Neural crest cell (in vitro differentiated cells): Measurements from ENCODE around the gene KIAA1755. TPM values are rescaled to one million over a fixed set of nuclear protein-coding genes. Genes with fewer than 3 reads are reported as not detected.

ENCODE experiments used
- DNase-seq: peaks from one replicate; pipeline ENCODE4 v3.0.0; 2021; ENCODE audit warnings: low read depth, mixed read lengths, low spot score
- H3K27ac Mint-ChIP-seq: one replicate; pipeline ENCODE4 v1.8.0; 2021; ENCODE audit warnings: mild to moderate bottlenecking, mixed read lengths; ENCODE audit not compliant: unreplicated experiment
- H3K27me3 Mint-ChIP-seq: 2 replicates; pipeline ENCODE4 v1.8.0; 2021; ENCODE audit warnings: low read depth, mild to moderate bottlenecking, mixed read lengths
- H3K36me3 Mint-ChIP-seq: 2 replicates; pipeline ENCODE4 v1.8.0; 2021; ENCODE audit warnings: low read depth, mild to moderate bottlenecking, mixed read lengths
- H3K4me1 Mint-ChIP-seq: 2 replicates; pipeline ENCODE4 v1.8.0; 2021; ENCODE audit warnings: mixed read lengths
- H3K4me3 Mint-ChIP-seq: one replicate; pipeline ENCODE4 v1.8.0; 2021; ENCODE audit warnings: mild to moderate bottlenecking, mixed read lengths
- H3K9me3 Mint-ChIP-seq: 2 replicates; pipeline ENCODE4 v1.8.0; 2021; ENCODE audit warnings: mixed read lengths
- CTCF ChIP-seq: fragments of 200-600 bp; sonication (generic); conservative IDR thresholded peaks from 2 replicates; pipeline ENCODE4 v1.5.0; 2021; ENCODE audit warnings: antibody characterized with exemption, mild to moderate bottlenecking
- long read RNA-seq: library from polyadenylated mRNA; unstranded; transcript quantifications from one replicate; pipeline ENCODE4 v2.0.0, GENCODE V29; 2020
- total RNA-seq: library from RNA; stranded (reverse); gene quantifications from 2 replicates; pipeline ENCODE4 v1.2.1, GENCODE V29; 2021

The KIAA1755 gene, protein sequence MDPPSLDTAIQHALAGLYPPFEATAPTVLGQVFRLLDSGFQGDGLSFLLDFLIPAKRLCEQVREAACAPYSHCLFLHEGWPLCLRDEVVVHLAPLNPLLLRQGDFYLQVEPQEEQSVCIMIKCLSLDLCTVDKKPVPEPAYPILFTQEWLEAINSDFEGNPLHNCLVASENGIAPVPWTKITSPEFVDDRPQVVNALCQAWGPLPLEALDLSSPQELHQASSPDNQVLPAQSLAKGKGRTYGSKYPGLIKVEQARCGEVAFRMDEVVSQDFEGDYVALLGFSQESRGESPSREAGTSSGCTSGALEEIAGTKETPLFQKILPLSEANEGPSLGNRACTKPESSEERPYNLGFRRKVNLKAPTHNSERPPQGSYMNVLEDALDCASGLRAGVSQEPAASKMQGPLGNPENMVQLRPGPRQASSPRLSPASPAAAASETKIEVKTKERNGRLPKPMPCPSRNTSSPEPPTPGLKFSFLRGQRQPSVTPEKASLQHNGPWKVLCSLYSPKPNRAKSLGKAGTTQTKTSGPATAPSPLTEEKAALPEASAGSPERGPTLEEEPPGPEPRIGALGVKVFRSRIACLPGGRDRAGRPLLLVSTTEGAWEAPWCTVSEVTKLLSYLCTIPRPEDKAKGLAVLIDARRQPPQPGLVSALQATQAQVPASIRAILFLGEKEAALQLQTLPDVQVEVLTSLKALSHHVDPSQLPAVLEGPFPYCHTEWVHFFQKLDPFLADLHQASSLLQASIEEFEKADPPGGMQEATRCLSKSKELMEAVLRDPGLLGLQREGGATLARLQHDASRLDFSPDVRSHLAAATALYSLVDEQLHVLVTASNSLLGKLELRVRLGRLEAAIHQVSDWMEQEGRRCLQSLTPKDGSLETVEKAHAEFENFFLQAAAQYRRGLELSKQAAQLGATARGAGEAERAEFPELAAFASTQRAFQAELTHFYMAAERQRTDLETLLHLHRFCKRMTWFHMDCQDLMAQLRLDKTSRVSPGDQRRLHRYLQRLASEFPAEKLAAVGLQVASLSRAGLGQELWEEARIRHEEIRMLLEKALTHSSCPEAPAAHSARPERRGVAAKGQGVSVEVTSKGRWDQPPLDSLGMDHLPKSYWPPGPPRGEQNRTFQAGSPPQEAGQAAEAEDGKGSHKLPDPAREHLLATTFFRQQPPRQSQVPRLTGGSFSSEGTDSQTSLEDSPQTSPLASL
- total RNA-seq, result 8.6 and 9.5 TPM in 2 replicates
- long read RNA-seq, result 0 reads

DNA sequence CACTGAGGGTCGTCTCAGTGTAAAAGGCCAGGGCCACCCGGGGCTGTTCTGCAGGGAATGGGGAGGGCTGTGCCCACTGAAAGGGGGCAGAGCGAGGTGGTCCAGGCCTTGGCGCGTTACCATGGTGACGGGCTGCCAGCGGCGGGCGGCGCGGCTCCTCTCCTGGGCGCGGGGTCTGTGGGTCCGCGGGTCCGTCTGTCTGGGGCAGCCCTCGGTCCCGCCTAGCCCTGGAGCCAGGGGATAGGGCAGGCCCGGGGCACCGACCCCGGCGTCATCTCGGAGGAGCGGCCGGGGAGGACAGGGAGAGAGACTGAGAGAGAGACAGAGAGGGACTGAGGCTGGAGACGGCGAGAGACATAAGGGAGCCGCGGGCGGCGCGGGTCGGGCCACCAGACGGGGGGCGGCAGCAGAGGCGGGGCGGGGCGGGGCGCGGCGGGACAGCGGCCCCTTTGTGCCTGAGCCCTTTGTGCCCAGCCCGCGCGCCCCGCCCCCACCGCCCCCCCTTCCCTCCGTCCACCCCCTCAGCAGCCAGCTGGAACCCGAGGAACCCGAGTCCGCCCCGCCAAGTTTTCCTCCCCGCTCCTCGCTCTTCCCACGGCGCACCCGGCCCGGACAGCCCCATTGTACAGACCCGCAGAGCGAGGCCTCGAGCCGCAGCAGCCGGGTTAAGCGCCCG, at the start of gene KIAA1755:
Gene KIAA1755 (minus strand): TSS at position 358 of the 676 bp plus-strand sequence. CDS start 235 bp downstream, at position 123.
- peaks cover 49% of the 10 kb centered on the region for H3K4me1 Mint-ChIP-seq
- H3K27ac Mint-ChIP-seq, result peak within 1 kb of the TSS; percentile 45
- TF ChIP-seq CTCF, result no peak
- H3K27me3 Mint-ChIP-seq, result peaks cover 18% of the 10 kb centered on the region
- H3K36me3 Mint-ChIP-seq, result peaks cover 4% of the 10 kb centered on the region
- peaks cover 6% of the 10 kb centered on the region for H3K9me3 Mint-ChIP-seq
- H3K4me3 Mint-ChIP-seq, result peak within 1 kb of the TSS; percentile 83
- peak; percentile 42 for DNase-seq

- Mint-ChIP-seq H3K4me1 (peaks cover 20% of the 10 kb centered on the region), H3K4me3 (no peak overlapping the region), H3K36me3 (no peaks in the 10 kb centered on the region), H3K27me3 (no peaks in the 10 kb centered on the region), H3K27ac (no peak overlapping the region), H3K9me3 (no peaks in the 10 kb centered on the region)
- TF ChIP-seq CTCF, result no peak
- DNase-seq, result no peak
Observed at GRCh38 chr20:38308447-38308846, 47.9 kb upstream of the KIAA1755 start.

GRCh38 chr20:38308047-38308438, 47.5 kb upstream of the KIAA1755 start:
- Mint-ChIP-seq H3K27ac (no peak overlapping the region), H3K4me1 (peaks cover 24% of the 10 kb centered on the region), H3K4me3 (no peak overlapping the region), H3K36me3 (no peaks in the 10 kb centered on the region), H3K9me3 (no peaks in the 10 kb centered on the region), H3K27me3 (no peaks in the 10 kb centered on the region)
- TF ChIP-seq CTCF, result no peak
- no peak for DNase-seq

- no peaks in the 10 kb centered on the region for H3K27me3 Mint-ChIP-seq
Observed at GRCh38 chr20:38307371-38308046, 47.0 kb upstream of the KIAA1755 start.

More at GRCh38 chr20:38307371-38308046, 47.0 kb upstream of the KIAA1755 start:
- no peaks in the 10 kb centered on the region for H3K36me3 Mint-ChIP-seq
- TF ChIP-seq CTCF, result no peak
- no peaks in the 10 kb centered on the region for H3K9me3 Mint-ChIP-seq
- no peak overlapping the region for H3K27ac Mint-ChIP-seq
- peaks cover 28% of the 10 kb centered on the region for H3K4me1 Mint-ChIP-seq
- DNase-seq, result no peak
- no peak overlapping the region for H3K4me3 Mint-ChIP-seq
